Pancreas (tissue), 10 donors: ENCODE measurements around the gene ANO4. TPM values are rescaled to one million over a fixed set of nuclear protein-coding genes. Genes with fewer than 3 reads are reported as not detected.
"Not testable (repeated sequence)": the region's sequence is repeated elsewhere in the genome, so short reads cannot be mapped to it uniquely, and the experiment has no call there.

Experiments used
- ATAC-seq, 4 donors: fragments of 200-7000 bp; cut with Tn5 transposase; one replicate each; pipeline versions ENCODE4 v1.8.0 to v1.9.1; 2020; ENCODE audit warnings: mild to moderate bottlenecking in 4 of 4, moderate library complexity in 4 of 4
- DNase-seq, 6 donors: peaks; one replicate each; pipeline ENCODE4 v3.0.0-alpha.2; 2020
- FAIRE-seq: peaks from 2 replicates; lab custom pipeline; 2012; peaks lifted over from hg19 to GRCh38; lab: Jason Lieb, UNC
- H3K27ac ChIP-seq, 4 donors: fragments of 200-600 bp; sonication (generic); 1 replicate in 3 of 4; 2 replicates in 1 of 4; pipeline versions ENCODE4 v1.5.0 to v1.8.0; 2020
- H3K27me3 ChIP-seq, 4 donors: fragments of 200-600 bp; one replicate each; pipeline ENCODE4 v1.8.0; 2021
- H3K36me3 ChIP-seq, 3 donors: fragments of 200-600 bp; sonication (generic) in 1 of 3; one replicate each; pipeline versions ENCODE4 v1.5.0 to v1.8.0; 2020 to 2021
- H3K4me1 ChIP-seq, 3 donors: fragments of 200-600 bp; one replicate each; pipeline ENCODE4 v1.8.0; 2021
- H3K4me3 ChIP-seq, 4 donors: fragments of 200-600 bp; sonication (generic) in 2 of 4; one replicate each; pipeline versions ENCODE4 v1.5.0 to v1.8.0; 2020 to 2021
- H3K9me3 ChIP-seq, 4 donors: fragments of 200-600 bp; one replicate each; pipeline ENCODE4 v1.8.0; 2021
- CTCF ChIP-seq, 4 donors: fragments of 200-600 bp; sonication (generic) in 3 of 4; IDR thresholded peaks; one replicate each; pipeline versions ENCODE4 v1.5.0 to v1.8.0; 2021; ENCODE audit warnings: antibody characterized with exemption in 4 of 4
- WGBS, 2 donors: extraction: QIAGEN DNeasy Blood & Tissue Kit; methylation state at CpG; one replicate each; pipeline ENCODE4 v1.1.7; 2013; 5-methylcytosine and 5-hydroxymethylcytosine counted together
- intact Hi-C, 3 donors: fragments of 100-400 bp; cut with DNase I; formaldehyde crosslinking; loops; one replicate each; pipeline versions ENCODE4 v1.11.1 to v1.14.2; 2022
- polyA plus RNA-seq, 2 donors: library from polyadenylated mRNA; stranded (reverse); fragments of 200-250 nt; gene quantifications; one replicate each; pipeline ENCODE4 v1.2.3, GENCODE V29; 2013
- total RNA-seq, 6 donors: library from RNA; stranded (reverse); fragmentation: NEBNext Ultra II Directional in 4 of 6; extraction: Animal tissue kit (Norgen Biotek cat#: 25700) in 4 of 6; gene quantifications; one replicate each; pipeline versions ENCODE4 v1.2.1 to v1.2.4, GENCODE V29; 2021 to 2023
- donor health status: healthy with polysubstance abuse.
- donor health status: DM: no; HTN: no; CAD: no; lungs with moderate emphysema.
- donor health status: DM: no; HTN: no; CAD: no.
- donor health status: control.
- donor health status: control.
- donor health status: Bipolar disorder and iron deficiency.
- donor health status: DM: yes; HTN: yes; CAD: no.
- donor health status: DM: no; HTN: no; CAD: no.
- donor health status: DM: no; HTN: no; CAD: no.
- donor health status: DM: yes; HTN: yes; CAD: no.

Gene ANO4
- total and polyA plus RNA-seq, 8 donors = 0.14 to 2.1 (median 0.28) TPM; not detected in 1

GRCh38 chr12:101051151-101051550 is 256.6 kb downstream of the ANO4 start:
- DNase-seq (no peak), ATAC-seq (no peak), FAIRE-seq (no peak)
- Histone ChIP-seq H3K4me3 (no peak overlapping the region), H3K4me1 (peaks cover 18 to 29% (median 26%) of the 10 kb centered on the region in 3 donors), H3K27me3 (no peaks in the 10 kb centered on the region), H3K27ac (peak overlapping the region in 3 of 4 donors; percentile 72 to 85 (median 83)), H3K36me3 (no peaks in the 10 kb centered on the region), H3K9me3 (no peaks in the 10 kb centered on the region)
- no peak for TF ChIP-seq CTCF (IDR thresholded peaks at IDR 0.05)
- intact Hi-C loops = no loop called here

- peaks cover 15 to 26% (median 24%) of the 10 kb centered on the region in 3 donors for H3K4me1 ChIP-seq
- FAIRE-seq (peak; percentile 17), ATAC-seq (peak; percentile 96 to 98 (median 97)), DNase-seq (peak in 5 of 6 donors; percentile 25 to 61 (median 57))
- no peak for TF ChIP-seq CTCF (IDR thresholded peaks at IDR 0.05)
- H3K27ac ChIP-seq = peak overlapping the region; percentile 39 to 85 (median 78)
- intact Hi-C loops = no loop called here
- H3K9me3 ChIP-seq = no peaks in the 10 kb centered on the region
- H3K4me3 ChIP-seq = no peak overlapping the region
- H3K36me3 ChIP-seq = no peaks in the 10 kb centered on the region
- H3K27me3 ChIP-seq = no peaks in the 10 kb centered on the region
- WGBS, 2 donors = 6 to 13% methylated on average over 8 of the region's 8 CpGs
These were observed 257.4 kb downstream of the ANO4 start for GRCh38 chr12:101051901-101052550.

DNA sequence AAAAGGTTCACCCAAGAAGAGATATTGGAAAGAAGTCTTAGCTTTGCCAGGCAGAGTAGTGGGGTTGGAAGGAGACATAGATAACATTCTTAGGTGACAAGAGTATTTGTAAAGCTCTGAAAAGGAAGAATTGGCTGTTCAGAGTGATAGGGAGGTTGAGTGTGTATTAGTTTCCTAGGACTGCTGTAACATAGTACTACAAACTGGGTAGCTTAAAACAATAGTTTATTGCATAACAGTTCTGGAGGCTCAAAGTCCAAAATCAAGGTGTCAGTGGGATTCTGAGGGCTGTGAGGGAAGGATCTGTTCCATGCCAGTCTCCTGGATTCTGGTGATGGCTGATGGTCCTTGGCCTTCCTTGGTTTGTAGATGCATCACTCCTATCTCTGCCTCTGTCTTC is 258.6 kb downstream of the ANO4 start:
- Histone ChIP-seq H3K36me3 (no peaks in the 10 kb centered on the region), H3K27me3 (no peaks in the 10 kb centered on the region), H3K4me3 (no peak overlapping the region), H3K27ac (no peak overlapping the region), H3K4me1 (peaks cover 15 to 26% (median 24%) of the 10 kb centered on the region in 3 donors), H3K9me3 (no peaks in the 10 kb centered on the region)
- FAIRE-seq (no peak), ATAC-seq (no peak), DNase-seq (no peak)
- TF ChIP-seq CTCF (IDR thresholded peaks at IDR 0.05) = no peak
- intact Hi-C loops = no loop called here

GRCh38 chr12:101055940-101056339 is 261.4 kb downstream of the ANO4 start:
- Histone ChIP-seq H3K4me1 (peaks cover 10 to 21% (median 18%) of the 10 kb centered on the region in 3 donors), H3K27ac (no peak overlapping the region), H3K9me3 (no peaks in the 10 kb centered on the region), H3K36me3 (no peaks in the 10 kb centered on the region), H3K4me3 (no peak overlapping the region), H3K27me3 (no peaks in the 10 kb centered on the region)
- FAIRE-seq (no peak), ATAC-seq (no peak), DNase-seq (no peak)
- intact Hi-C loops = no loop called here
- TF ChIP-seq CTCF (IDR thresholded peaks at IDR 0.05) = no peak

GRCh38 chr12:101062508-101062907 is 267.9 kb downstream of the ANO4 start:
- 80 to 90% methylated on average over 4 of the region's 4 CpGs for WGBS, 2 donors

More at GRCh38 chr12:101062508-101062907, 267.9 kb downstream of the ANO4 start:
- ATAC-seq, DNase-seq, H3K4me1 ChIP-seq, H3K27ac ChIP-seq, H3K4me3 ChIP-seq, H3K9me3 ChIP-seq, FAIRE-seq, H3K27me3 ChIP-seq, H3K36me3 ChIP-seq, intact Hi-C loops: not testable (repeated sequence)
